HepG2 (cell line): ENCODE data around the gene GATA1. TPM values are rescaled to one million over a fixed set of nuclear protein-coding genes. Genes with fewer than 3 reads are reported as not detected.

Source experiments
- ADNP ChIP-seq: sonication (generic); formaldehyde crosslinking; IDR thresholded peaks from 2 replicates; pipeline ENCODE4 v1.4.0; 2020; ENCODE audit warnings: missing genetic modification reagents
- CENPX ChIP-seq: sonication (generic); formaldehyde crosslinking; IDR thresholded peaks from 2 replicates; pipeline ENCODE4 v1.9.0; 2021; ENCODE audit warnings: mild to moderate bottlenecking, missing genetic modification reagents, moderate library complexity
- ISL2 ChIP-seq: sonication (generic); formaldehyde crosslinking; IDR thresholded peaks from 2 replicates; pipeline ENCODE4 v1.5.0; 2020; ENCODE audit warnings: missing genetic modification reagents
- MTA1 ChIP-seq: sonication (generic); formaldehyde crosslinking; IDR thresholded peaks from 2 replicates; pipeline ENCODE4 v1.4.0; 2020; ENCODE audit warnings: missing genetic modification reagents, mild to moderate bottlenecking, borderline replicate concordance
- NFRKB ChIP-seq: fragments of 450-650 bp; IDR thresholded peaks from 2 replicates; pipeline ENCODE4 v1.6.1; 2017
- RBFOX2 ChIP-seq: fragments of 200-400 bp; formaldehyde crosslinking; IDR thresholded peaks from 2 replicates; pipeline ENCODE4 v1.6.1; 2017; ENCODE audit warnings: low read depth, mild to moderate bottlenecking, low read length
- SAP130 ChIP-seq: IDR thresholded peaks from 2 replicates; pipeline ENCODE4 v1.6.1; 2016; ENCODE audit warnings: low read depth
- SIN3A ChIP-seq: IDR thresholded peaks from 2 replicates; pipeline ENCODE4 v1.6.1; 2011; ENCODE audit warnings: low read depth, mild to moderate bottlenecking, control low read depth, low read length, borderline replicate concordance
- SIN3B ChIP-seq: fragments of 150-350 bp; IDR thresholded peaks from 2 replicates; pipeline ENCODE4 v1.6.1; 2014; ENCODE audit warnings: low read length
- SMAD3 ChIP-seq: sonication (generic); formaldehyde crosslinking; IDR thresholded peaks from 2 replicates; pipeline ENCODE4 v1.4.0; 2020; ENCODE audit warnings: missing genetic modification reagents
- SP2 ChIP-seq: sonication (generic); formaldehyde crosslinking; IDR thresholded peaks from 2 replicates; pipeline ENCODE4 v1.5.1; 2020; ENCODE audit warnings: mild to moderate bottlenecking, missing genetic modification reagents
- TAF1 ChIP-seq: sonication (generic); formaldehyde crosslinking; IDR thresholded peaks from 2 replicates; pipeline ENCODE4 v1.4.0; 2020; ENCODE audit warnings: missing genetic modification reagents
- ZFAT ChIP-seq: sonication (generic); formaldehyde crosslinking; conservative IDR thresholded peaks from 2 replicates; pipeline ENCODE4 v1.8.1; 2023; ENCODE audit warnings: missing genetic modification reagents, inconsistent platforms
- ZNF143 ChIP-seq: sonication (generic); formaldehyde crosslinking; IDR thresholded peaks from 2 replicates; pipeline ENCODE4 v1.4.0; 2020; ENCODE audit warnings: missing genetic modification reagents
- ZNF296 ChIP-seq: sonication (generic); formaldehyde crosslinking; conservative IDR thresholded peaks from 2 replicates; pipeline ENCODE4 v1.5.0; 2020; ENCODE audit warnings: mild to moderate bottlenecking, missing genetic modification reagents
- ZNF367 ChIP-seq: sonication (generic); formaldehyde crosslinking; IDR thresholded peaks from 2 replicates; pipeline ENCODE4 v1.4.0; 2020; ENCODE audit warnings: missing genetic modification reagents, borderline replicate concordance
- ZNF431 ChIP-seq: sonication (generic); formaldehyde crosslinking; IDR thresholded peaks from 2 replicates; pipeline ENCODE4 v1.9.0; 2022; ENCODE audit warnings: missing genetic modification reagents, low read depth, mild to moderate bottlenecking, borderline replicate concordance
- ZNF543 ChIP-seq: sonication (generic); formaldehyde crosslinking; IDR thresholded peaks from 2 replicates; pipeline ENCODE4 v1.4.0; 2020; ENCODE audit warnings: mild to moderate bottlenecking, missing genetic modification reagents
- ZNF605 ChIP-seq: sonication (generic); formaldehyde crosslinking; IDR thresholded peaks from 2 replicates; pipeline ENCODE4 v1.8.0; 2022; ENCODE audit warnings: mild to moderate bottlenecking, missing genetic modification reagents
- ZNF781 ChIP-seq: sonication (generic); formaldehyde crosslinking; IDR thresholded peaks from 2 replicates; pipeline ENCODE4 v1.5.1; 2020; ENCODE audit warnings: borderline replicate concordance, mild to moderate bottlenecking, missing genetic modification reagents; ENCODE audit errors: not compliant biosample characterization
- polyA plus RNA-seq, 8 experiments: library from polyadenylated mRNA; depleted of rRNA in 3 of 8; stranded (reverse) in 7 of 8; unstranded in 1 of 8; fragments of >200 nt; fragmentation: Illumina TruSeq in 4 of 8; extraction: Trizol in 4 of 8; gene quantifications; 2 replicates each; pipeline versions ENCODE4 v1.2.1 to v1.2.3, GENCODE V29; 2011 to 2016; ENCODE audit warnings: low read depth in 4 of 8, missing spikeins in 1 of 8, mixed read lengths in 1 of 8; ENCODE audit not compliant: insufficient read depth in 1 of 8
- total RNA-seq, 5 experiments: library from RNA; depleted of rRNA; stranded (reverse); fragments of >200 nt; fragmentation: Illumina TruSeq; extraction: Trizol; gene quantifications; 2 replicates each; pipeline ENCODE4 v1.2.3, GENCODE V29; 2016; ENCODE audit warnings: low read depth in 1 of 5
- TF ChIP-seq, protein P1 (sequence below): sonication (generic); formaldehyde crosslinking; IDR thresholded peaks from 2 replicates; pipeline ENCODE4 v1.4.0; 2020; ENCODE audit warnings: missing genetic modification reagents, borderline replicate concordance
- TF ChIP-seq, protein P2 (sequence below): IDR thresholded peaks from 2 replicates; pipeline ENCODE4 v1.6.1; 2016; ENCODE audit warnings: missing genetic modification reagents, missing compliant biosample characterization
- TF ChIP-seq, protein P3 (sequence below): IDR thresholded peaks from 2 replicates; pipeline ENCODE4 v1.6.1; 2012; ENCODE audit warnings: inconsistent platforms
- TF ChIP-seq, protein P4 (sequence below): sonication (generic); formaldehyde crosslinking; IDR thresholded peaks from 2 replicates; pipeline ENCODE4 v1.5.1; 2020; ENCODE audit warnings: mild to moderate bottlenecking, missing genetic modification reagents
- TF ChIP-seq, protein P5 (sequence below): IDR thresholded peaks from 2 replicates; pipeline ENCODE4 v1.6.1; 2016; ENCODE audit warnings: missing compliant biosample characterization, missing genetic modification reagents, borderline replicate concordance

Gene GATA1
- total and polyA plus RNA-seq, 2 of the 13 experiments (the other 11 are each of a cell fraction or from before 2014, with no cell fraction given), result 0.13 TPM; not detected in 1

- TF ChIP-seq, protein P1, sequence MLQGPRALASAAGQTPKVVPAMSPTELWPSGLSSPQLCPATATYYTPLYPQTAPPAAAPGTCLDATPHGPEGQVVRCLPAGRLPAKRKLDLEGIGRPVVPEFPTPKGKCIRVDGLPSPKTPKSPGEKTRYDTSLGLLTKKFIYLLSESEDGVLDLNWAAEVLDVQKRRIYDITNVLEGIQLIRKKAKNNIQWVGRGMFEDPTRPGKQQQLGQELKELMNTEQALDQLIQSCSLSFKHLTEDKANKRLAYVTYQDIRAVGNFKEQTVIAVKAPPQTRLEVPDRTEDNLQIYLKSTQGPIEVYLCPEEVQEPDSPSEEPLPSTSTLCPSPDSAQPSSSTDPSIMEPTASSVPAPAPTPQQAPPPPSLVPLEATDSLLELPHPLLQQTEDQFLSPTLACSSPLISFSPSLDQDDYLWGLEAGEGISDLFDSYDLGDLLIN (CRISPR knock-in tag), result no peak
- TF ChIP-seq ZNF431, result no peak
- TF ChIP-seq SIN3B, result peak; percentile 52; the same call in 1 of the 2 replicates
- TF ChIP-seq, protein P2, sequence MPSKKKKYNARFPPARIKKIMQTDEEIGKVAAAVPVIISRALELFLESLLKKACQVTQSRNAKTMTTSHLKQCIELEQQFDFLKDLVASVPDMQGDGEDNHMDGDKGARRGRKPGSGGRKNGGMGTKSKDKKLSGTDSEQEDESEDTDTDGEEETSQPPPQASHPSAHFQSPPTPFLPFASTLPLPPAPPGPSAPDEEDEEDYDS (CRISPR knock-in tag), result peak; percentile 66
- no peak for TF ChIP-seq ZNF543
- no peak for TF ChIP-seq ADNP
- TF ChIP-seq NFRKB, result no peak
- TF ChIP-seq, protein P3, sequence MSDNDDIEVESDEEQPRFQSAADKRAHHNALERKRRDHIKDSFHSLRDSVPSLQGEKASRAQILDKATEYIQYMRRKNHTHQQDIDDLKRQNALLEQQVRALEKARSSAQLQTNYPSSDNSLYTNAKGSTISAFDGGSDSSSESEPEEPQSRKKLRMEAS, result no peak; the same call in none of the 2 replicates
- TF ChIP-seq ZNF605 (CRISPR knock-in tag), result 0 out of 2 replicates have a peak, but pooled peaks have one; percentile 39
- TF ChIP-seq ISL2 (CRISPR knock-in tag), result peak; percentile 34; the same call in 1 of the 2 replicates
- no peak for TF ChIP-seq ZFAT (CRISPR knock-in tag)
- TF ChIP-seq MTA1 (CRISPR knock-in tag), result 0 out of 2 replicates have a peak, but pooled peaks have one; percentile 38
- TF ChIP-seq ZNF143 (CRISPR knock-in tag), result peak; percentile 40; the same call in 1 of the 2 replicates
- no peak for TF ChIP-seq SIN3A
- peak; percentile 79 for TF ChIP-seq RBFOX2
- 0 out of 2 replicates have a peak, but pooled peaks have one; percentile 17 for TF ChIP-seq SMAD3 (CRISPR knock-in tag)
- no peak for TF ChIP-seq ZNF296 (CRISPR knock-in tag)
- TF ChIP-seq, protein P4, sequence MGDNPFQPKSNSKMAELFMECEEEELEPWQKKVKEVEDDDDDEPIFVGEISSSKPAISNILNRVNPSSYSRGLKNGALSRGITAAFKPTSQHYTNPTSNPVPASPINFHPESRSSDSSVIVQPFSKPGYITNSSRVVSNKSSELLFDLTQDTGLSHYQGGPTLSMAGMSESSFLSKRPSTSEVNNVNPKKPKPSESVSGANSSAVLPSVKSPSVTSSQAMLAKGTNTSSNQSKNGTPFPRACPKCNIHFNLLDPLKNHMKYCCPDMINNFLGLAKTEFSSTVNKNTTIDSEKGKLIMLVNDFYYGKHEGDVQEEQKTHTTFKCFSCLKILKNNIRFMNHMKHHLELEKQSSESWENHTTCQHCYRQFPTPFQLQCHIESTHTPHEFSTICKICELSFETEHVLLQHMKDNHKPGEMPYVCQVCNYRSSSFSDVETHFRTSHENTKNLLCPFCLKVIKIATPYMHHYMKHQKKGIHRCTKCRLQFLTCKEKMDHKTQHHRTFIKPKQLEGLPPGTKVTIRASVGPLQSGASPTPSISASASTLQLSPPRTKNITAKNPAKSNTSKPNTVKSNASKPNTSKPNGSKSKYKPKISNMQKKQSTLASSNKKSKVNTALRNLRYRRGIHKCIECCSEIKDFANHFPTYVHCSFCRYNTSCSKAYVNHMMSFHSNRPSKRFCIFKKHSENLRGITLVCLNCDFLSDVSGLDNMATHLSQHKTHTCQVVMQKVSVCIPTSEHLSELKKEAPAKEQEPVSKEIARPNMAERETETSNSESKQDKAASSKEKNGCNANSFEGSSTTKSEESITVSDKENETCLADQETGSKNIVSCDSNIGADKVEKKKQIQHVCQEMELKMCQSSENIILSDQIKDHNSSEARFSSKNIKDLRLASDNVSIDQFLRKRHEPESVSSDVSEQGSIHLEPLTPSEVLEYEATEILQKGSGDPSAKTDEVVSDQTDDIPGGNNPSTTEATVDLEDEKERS (CRISPR knock-in tag), result no peak
- no peak for TF ChIP-seq CENPX (CRISPR knock-in tag)
- TF ChIP-seq, protein P5, sequence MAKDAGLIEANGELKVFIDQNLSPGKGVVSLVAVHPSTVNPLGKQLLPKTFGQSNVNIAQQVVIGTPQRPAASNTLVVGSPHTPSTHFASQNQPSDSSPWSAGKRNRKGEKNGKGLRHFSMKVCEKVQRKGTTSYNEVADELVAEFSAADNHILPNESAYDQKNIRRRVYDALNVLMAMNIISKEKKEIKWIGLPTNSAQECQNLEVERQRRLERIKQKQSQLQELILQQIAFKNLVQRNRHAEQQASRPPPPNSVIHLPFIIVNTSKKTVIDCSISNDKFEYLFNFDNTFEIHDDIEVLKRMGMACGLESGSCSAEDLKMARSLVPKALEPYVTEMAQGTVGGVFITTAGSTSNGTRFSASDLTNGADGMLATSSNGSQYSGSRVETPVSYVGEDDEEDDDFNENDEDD (CRISPR knock-in tag), result peak; percentile 81; the same call in 1 of the 2 replicates
- peak; percentile 74 for TF ChIP-seq SAP130
- TF ChIP-seq TAF1 (CRISPR knock-in tag), result peak; percentile 27; the same call in 1 of the 2 replicates
- peak; percentile 85 for TF ChIP-seq SP2
- TF ChIP-seq ZNF367 (CRISPR knock-in tag), result no peak
- TF ChIP-seq ZNF781 (CRISPR knock-in tag), result no peak
These were observed 15.1 kb downstream of the GATA1 start, which contains the start of gene HDAC6 (continued) for GRCh38 chrX:48801280-48802088.
